NCI-H2081 (cell line): ENCODE measurements around the gene PUM1.
A peak's percentile ranks its signal among the peaks of the same experiment; 100 is the strongest.
"Not testable (repeated sequence)": the region's sequence is repeated elsewhere in the genome, so short reads cannot be mapped to it uniquely, and the experiment has no call there.

Source experiments
- DNase-seq, 2 experiments: peaks; one replicate each; lab custom pipeline; 2025; lab: John Stamatoyannopoulos, UW

Gene PUM1

DNA sequence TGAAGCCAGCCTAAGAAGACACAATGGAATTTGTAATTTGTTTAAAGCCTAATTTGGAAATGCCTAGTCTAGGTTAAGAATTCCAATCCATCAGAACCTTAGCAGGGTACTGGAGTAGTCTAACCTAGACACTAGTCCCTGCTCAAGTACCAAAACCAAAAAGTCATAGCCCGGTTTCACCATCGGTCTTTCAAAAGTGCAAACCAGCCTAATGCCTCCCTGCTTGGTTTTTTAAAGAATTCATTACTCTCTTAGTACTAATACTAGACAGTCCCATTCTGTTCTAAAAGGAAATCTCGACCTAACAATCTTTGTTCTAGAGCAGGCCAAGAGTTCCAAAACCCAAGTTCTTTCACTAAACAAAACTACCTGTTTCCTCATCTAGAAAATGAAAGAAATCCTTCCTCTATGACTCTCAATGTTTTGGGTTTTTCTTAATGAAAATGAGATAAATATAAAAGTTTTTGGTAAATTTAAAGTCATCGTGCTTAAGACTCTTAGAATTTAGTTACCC is 2.6 kb downstream of the PUM1 start:
- DNase-seq, result no peak

- DNase-seq, result peak; percentile 10 to 66
Observed at GRCh38 chr1:31062162-31062866, 3.2 kb downstream of the PUM1 start.

DNA sequence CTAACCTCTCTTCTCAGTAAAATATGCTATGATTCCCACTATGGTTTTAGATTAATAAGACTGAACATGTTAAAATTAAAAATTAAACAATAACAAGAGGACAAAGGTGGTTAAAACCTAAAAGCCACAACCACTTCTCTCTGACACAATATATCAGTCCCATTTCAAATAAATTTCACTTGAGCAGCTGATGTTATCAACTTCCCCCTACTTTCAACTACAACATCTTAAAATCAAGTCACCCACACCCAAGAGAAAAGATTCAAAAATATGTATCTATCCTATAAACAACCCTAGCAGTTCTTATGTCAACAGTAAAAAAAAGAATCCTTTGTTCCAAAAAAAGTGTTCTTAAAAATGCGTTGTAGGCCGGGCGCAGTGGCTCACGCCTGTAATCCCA is 7.5 kb downstream of the PUM1 start:
- DNase-seq, result no peak

- no peak for DNase-seq
Observed at GRCh38 chr1:31055953-31056352, 9.6 kb downstream of the PUM1 start.

DNA sequence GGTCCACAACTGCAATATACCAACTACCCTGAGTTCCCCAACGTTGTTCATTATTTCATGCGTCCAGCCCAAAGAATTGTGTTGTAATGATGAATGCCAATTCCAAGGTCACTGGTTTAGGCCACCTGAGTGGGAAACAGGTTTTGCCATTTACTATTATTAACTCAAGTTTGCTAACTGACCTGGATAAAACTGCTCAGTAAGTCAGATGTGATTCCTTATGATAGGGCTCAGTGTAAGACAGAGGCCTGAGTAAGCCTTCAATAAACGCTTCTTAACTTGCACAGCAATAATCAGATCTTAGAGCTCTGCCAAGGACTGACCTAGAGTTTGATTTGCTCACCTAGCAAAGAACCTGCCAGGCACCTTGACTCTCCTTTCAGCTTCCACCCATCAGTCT is 10.0 kb downstream of the PUM1 start:
- no peak for DNase-seq

- DNase-seq, result no peak
Observed at GRCh38 chr1:31054958-31055481, 10.5 kb downstream of the PUM1 start.

- no peak for DNase-seq
Observed at GRCh38 chr1:31054349-31054748, 11.2 kb downstream of the PUM1 start.

DNA sequence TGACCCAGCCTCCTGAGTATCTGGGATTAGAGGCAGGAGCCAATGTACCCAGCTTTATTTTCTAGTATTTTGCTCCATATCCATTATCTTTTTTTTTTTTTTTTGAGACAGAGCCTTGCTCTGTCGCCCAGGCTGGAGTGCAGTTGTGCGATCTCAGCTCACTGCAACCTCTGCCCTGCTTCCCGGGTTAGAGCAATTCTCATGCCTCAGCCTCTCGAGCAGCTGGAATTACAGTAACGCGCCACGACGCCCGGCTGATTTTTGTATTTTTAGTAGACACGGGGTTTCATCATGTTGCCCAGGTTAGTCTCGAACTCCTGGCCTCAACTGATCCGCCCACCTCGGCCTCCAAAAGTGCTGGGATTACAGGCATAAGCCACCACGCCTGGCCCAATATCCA is 12.9 kb downstream of the PUM1 start:
- DNase-seq, result not testable (repeated sequence)

GRCh38 chr1:31051611-31052010 is 13.9 kb downstream of the PUM1 start:
- DNase-seq, result no peak

DNA sequence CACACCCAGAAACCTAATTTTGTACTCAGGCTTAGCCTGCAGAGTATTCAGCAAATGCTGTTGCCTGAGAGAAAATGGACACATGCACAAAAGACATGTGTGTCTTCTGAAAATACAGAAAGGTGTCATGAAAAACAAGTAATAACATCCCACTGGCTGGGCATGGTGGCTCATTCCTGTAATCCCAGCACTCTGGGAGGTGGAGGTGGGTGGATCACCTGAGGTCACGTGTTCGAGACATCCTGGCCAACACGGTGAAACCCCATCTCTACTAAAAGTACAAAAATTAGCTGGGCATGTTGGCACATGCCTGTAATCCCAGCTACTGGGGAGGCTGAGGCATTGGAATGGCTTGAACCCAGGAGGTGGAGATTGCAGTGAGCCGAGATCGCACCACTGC is 18.0 kb downstream of the PUM1 start:
- not testable (repeated sequence) for DNase-seq

DNA sequence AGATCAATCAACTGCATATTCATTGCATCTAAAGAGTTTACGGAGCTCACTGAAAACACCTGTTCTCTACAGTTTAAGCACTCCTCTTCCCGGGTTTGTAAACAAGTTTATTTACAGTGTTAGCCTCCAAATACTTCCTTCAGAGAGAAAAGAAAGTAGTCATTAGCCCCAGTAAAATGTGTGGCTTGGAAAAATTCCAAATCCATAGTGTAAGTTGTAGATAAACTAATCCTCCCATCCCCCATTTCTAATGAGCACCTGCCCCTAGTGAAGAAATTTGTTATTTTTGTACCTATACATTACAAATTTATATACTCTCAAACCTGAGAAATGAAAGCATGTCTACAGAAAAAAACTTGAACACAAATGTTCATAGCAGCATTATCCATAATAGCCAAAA is 21.9 kb downstream of the PUM1 start:
- DNase-seq, result peak in 1 of 2 experiments; percentile 58

DNA sequence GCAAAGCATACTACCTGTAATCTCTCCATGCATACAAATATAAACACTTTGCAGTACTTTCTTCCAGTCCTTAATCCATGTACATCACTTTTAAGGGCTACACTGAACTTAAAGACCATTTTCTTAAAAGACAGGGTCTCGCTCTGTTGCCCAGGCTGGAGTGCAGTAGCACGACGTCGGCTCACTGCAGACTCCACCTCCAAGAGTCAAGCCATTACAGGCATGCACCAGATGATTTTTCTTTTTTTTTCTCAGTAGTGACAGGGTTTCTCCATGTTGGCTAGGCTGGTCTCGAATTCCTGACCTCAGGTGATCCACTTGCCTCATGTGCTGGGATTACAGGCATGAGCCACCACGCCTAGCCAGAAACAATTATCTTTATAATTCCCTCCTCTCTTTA is 22.9 kb downstream of the PUM1 start:
- no peak for DNase-seq

GRCh38 chr1:31041529-31041928 is 24.0 kb downstream of the PUM1 start:
- no peak for DNase-seq

DNA sequence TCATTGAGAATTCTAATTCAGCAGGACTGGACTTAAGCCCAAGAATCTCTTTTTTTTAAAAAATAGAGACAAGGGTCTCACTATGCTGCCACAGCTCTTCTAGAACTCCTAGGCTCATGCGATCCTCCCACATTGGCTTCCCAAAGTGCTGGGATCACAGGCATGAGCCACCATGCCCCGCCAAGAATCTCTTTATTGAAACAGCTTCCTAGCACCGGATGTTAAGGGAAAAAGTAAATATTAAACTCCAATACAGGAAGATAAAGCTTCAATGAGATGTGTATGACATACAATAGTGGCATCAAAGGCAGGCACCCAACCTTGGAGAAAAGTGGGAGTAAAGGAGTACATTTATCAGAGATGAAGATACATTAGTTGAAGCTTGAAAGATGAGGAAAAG is 25.5 kb downstream of the PUM1 start:
- DNase-seq, result peak; percentile 15 to 52

GRCh38 chr1:31038935-31039334 is 26.6 kb downstream of the PUM1 start:
- not testable (repeated sequence) for DNase-seq

DNA sequence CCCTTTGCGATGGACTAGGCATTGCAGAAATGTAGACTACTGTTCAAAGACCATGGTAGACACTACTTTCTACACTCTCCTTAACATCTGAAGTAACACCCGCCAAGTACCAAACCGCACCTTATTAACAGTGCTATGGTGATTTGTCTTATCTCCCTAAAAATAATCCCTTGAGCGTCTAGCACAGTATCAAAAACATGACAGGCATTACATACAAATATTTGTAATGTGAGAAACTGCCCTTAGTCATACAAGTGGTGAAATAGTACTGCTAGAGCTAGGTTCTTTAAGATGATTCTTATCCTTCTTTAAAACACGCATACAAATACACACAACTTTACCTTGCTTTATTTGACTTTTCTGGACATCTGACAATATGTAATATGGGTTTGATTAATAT is 27.2 kb downstream of the PUM1 start:
- DNase-seq, result no peak

DNA sequence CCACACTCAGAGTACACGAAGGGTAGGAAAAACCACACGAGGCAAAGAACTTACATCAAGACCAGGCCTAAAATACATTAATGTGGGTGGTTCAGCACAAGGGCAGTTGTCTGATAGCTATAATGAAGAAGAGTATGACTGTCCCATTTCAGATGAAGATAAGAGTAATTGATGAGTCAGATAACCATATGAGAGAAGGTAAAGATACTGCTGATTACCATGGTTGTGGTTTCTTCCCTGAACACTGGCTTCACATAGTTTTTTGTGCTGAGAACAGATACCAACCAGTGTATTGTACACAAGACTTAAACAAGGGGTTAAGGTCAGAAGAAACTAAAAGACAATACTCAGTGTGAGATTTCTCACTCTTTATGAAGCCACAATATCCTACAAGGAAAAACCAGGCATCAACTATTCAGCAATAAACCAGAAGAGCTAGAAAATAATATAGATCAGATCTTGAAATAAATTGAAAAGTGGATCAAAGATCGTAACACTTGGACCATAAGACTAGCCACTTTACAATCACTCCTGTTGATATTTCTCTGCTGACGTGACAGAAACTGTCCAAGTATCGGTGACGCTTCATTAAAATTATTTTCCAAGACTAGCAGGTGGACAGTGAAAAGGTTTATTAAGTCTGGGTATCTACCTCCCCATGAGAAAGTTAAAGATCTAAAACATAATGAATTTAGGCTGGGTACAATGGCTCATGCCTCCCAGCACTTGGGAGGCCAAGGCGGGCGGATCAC is 28.6 kb downstream of the PUM1 start:
- DNase-seq, result no peak

DNA sequence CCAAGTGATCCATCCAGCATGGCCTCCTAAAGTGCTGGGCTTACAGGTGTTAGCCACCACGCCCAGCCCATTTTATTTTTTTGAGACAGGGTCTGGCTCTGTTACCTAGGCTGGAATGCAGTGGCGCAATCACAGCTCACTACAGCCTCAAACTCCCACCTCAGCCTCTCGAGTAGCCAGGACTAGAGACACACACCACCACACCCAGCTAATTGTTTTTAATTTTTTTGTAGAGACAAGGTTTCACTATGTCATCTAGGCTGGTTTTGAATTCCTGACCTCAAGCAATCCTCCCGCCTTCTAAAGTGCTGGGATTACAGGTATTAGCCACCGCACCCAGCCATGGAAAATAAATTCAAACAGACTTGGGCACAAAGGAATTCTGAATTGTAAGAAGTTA is 31.9 kb downstream of the PUM1 start:
- DNase-seq, result no peak

DNA sequence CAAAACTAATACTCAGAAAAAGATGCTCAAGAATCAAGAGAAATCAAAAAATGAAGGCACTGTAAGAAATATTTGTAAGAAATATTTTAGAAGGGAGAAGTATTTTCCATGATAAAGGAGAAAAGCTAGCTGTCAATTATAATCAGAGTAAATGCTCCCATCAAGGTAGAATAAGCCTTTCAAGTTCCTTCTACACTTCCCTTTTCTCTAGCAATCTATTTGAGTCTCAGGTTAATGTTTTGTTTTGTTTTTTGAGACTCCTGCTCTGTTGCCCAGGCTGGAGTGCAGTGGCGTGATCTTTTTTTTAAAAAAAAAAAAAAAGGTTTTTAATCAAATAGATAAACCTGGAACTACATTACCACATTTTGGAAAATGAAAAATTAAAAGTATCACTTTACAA is 33.3 kb downstream of the PUM1 start:
- DNase-seq, result no peak

DNA sequence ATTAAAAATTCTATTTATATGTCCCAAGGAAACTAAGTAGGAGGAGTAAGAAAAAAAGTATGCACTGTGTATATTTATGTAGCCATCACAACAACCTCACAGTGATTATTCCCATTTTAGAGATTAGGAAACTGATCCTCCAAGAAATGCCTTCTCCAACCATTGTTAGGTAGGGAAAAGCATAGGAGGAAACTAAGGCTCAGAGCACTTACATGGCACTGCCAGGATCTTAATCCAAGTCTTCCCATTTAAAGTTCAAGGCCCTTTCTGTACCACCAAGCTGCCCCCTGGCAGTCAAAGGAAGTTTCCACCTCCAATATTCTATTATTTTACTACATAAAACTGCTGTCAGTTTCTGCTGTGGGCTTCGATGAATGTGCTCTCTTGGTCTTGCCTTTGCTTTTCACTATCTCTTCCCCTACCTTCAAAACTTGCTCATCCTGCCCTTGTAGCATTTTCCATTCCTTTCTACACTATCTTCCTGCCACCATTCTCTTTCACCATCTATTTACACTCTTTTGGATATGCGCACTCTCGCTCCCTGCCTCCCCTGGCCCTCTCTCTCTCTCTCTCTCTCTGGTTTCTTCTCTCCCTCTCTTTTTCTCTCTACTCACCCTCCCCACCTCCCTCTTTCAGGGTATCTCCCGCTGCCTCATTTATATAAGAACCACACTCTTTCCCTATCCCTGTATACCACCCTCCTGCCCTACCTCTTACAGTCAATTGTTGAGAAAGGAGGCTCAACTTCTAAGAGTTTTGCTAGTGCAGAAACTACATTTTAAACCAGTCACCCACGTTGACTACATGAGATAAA is 34.0 kb downstream of the PUM1 start:
- DNase-seq, result no peak

DNA sequence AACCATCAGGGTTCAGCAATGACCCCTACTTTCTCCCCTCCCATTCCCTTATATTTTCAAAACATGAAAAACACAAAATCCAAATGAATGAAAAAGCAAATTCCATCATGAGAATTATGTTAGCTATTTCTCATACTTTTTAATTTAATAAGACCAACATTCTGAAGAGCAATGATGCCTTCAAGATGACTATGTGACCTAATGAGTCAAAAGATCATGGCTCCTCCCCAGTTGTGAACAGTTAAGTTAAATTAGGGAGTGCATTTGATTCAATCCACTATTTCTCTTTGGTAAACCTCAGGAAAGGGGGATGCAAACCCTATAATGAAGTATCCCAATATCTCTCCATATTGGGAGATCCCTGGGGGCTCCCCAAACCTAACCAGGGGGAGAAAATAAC is 36.5 kb downstream of the PUM1 start:
- no peak for DNase-seq
